GM21619 (cell line): ENCODE results near the gene FAM199X.
"Not testable (repeated sequence)": the region's sequence is repeated elsewhere in the genome, so short reads cannot be mapped to it uniquely, and the experiment has no call there.

Experiments
- ATAC-seq: cut with Tn5 transposase; IDR thresholded peaks from one replicate; pipeline ENCODE4 v1.9.1; 2021; ENCODE audit not compliant: unreplicated experiment

FAM199X gene

GRCh38 chrX:104187931-104188330 is 21.7 kb downstream of the FAM199X start:
- ATAC-seq = no peak

- ATAC-seq = no peak
Observed at GRCh38 chrX:104189837-104190236, 23.6 kb downstream of the FAM199X start.

- ATAC-seq = no peak
Observed at GRCh38 chrX:104193485-104193884, 27.2 kb downstream of the FAM199X start.

- ATAC-seq = no peak
Observed at GRCh38 chrX:104195013-104195412, 28.8 kb downstream of the FAM199X start.

GRCh38 chrX:104195489-104196084 is 29.3 kb downstream of the FAM199X start:
- no peak for ATAC-seq

GRCh38 chrX:104205548-104205947 is 39.3 kb downstream of the FAM199X start:
- no peak for ATAC-seq

GRCh38 chrX:104211187-104211586 is 44.9 kb downstream of the FAM199X start:
- ATAC-seq = no peak

- ATAC-seq = not testable (repeated sequence)
Observed at GRCh38 chrX:104230060-104230459, 63.8 kb downstream of the FAM199X start.
